GM23338 (cell line): ENCODE data around the gene LTBR. TPM values are rescaled to one million over a fixed set of nuclear protein-coding genes. Genes with fewer than 3 reads are reported as not detected.

Source experiments
- ATAC-seq: fragments of 200-7000 bp; cut with Tn5 transposase; 3 replicates; pipeline ENCODE4 v1.9.1; 2020
- DNase-seq: peaks from one replicate; pipeline ENCODE4 v3.0.0-alpha.2; 2015; ENCODE audit warnings: low spot score
- H2AFZ ChIP-seq: fragments of 200-600 bp; sonication (generic); 2 replicates; pipeline ENCODE4 v1.8.0; 2016; ENCODE audit warnings: antibody characterized with exemption, mild to moderate bottlenecking, moderate library complexity
- H3F3A ChIP-seq: fragments of 200-600 bp; sonication (generic); replicated peaks from 2 replicates; pipeline ENCODE4 v1.8.0; 2017; ENCODE audit warnings: antibody characterized with exemption, mixed run types, low read depth
- H3K27ac ChIP-seq: fragments of 200-600 bp; sonication (generic); 2 replicates; pipeline ENCODE4 v1.6.1; 2016; ENCODE audit warnings: low read depth
- H3K27me3 ChIP-seq: fragments of 200-600 bp; sonication (generic); 2 replicates; pipeline ENCODE4 v1.8.0; 2016; ENCODE audit warnings: mild to moderate bottlenecking, mixed run types, moderate library complexity; ENCODE audit not compliant: insufficient read depth
- H3K36me3 ChIP-seq: fragments of 200-600 bp; sonication (generic); 2 replicates; pipeline ENCODE4 v1.8.0; 2016; ENCODE audit warnings: mild to moderate bottlenecking; ENCODE audit not compliant: insufficient read depth
- H3K4me1 ChIP-seq: fragments of 200-600 bp; sonication (generic); 2 replicates; pipeline ENCODE4 v1.8.0; 2016; ENCODE audit warnings: mild to moderate bottlenecking, moderate library complexity; ENCODE audit not compliant: insufficient read depth
- H3K4me2 ChIP-seq: fragments of 200-600 bp; sonication (generic); 2 replicates; pipeline ENCODE4 v1.7.1; 2017; ENCODE audit warnings: mixed run types
- H3K4me3 ChIP-seq: fragments of 200-600 bp; sonication (generic); 2 replicates; pipeline ENCODE4 v1.6.1; 2016; ENCODE audit warnings: mixed run types
- H3K79me2 ChIP-seq: fragments of 200-600 bp; sonication (generic); replicated peaks from 2 replicates; pipeline ENCODE4 v1.8.0; 2017; ENCODE audit warnings: mild to moderate bottlenecking; ENCODE audit not compliant: insufficient read depth
- H3K9me2 ChIP-seq: fragments of 200-600 bp; sonication (generic); 2 replicates; pipeline ENCODE4 v1.8.0; 2017; ENCODE audit not compliant: insufficient read depth
- H4K20me1 ChIP-seq: fragments of 200-600 bp; sonication (generic); replicated peaks from 2 replicates; pipeline ENCODE4 v1.8.0; 2017; ENCODE audit warnings: mild to moderate bottlenecking; ENCODE audit not compliant: insufficient read depth
- H3K27ac Mint-ChIP-seq: 2 replicates; pipeline ENCODE4 v1.8.0; 2020; ENCODE audit warnings: inconsistent platforms, mild to moderate bottlenecking, moderate library complexity, mixed read lengths
- H3K27me3 Mint-ChIP-seq: 3 replicates; pipeline ENCODE4 v1.8.0; 2022; ENCODE audit warnings: low read depth, mild to moderate bottlenecking, moderate library complexity, mixed read lengths, inconsistent platforms; ENCODE audit not compliant: insufficient read depth, poor library complexity
- H3K36me3 Mint-ChIP-seq: 3 replicates; pipeline ENCODE4 v1.8.0; 2021; ENCODE audit warnings: low read depth, mild to moderate bottlenecking, inconsistent platforms, moderate library complexity, mixed read lengths
- H3K4me1 Mint-ChIP-seq: 3 replicates; pipeline ENCODE4 v1.8.0; 2020; ENCODE audit warnings: mild to moderate bottlenecking, inconsistent platforms, mixed read lengths
- H3K4me3 Mint-ChIP-seq: 3 replicates; pipeline ENCODE4 v1.8.0; 2021; ENCODE audit warnings: moderate library complexity, mild to moderate bottlenecking, inconsistent platforms, mixed read lengths
- H3K9me3 Mint-ChIP-seq: 3 replicates; pipeline ENCODE4 v1.8.0; 2020; ENCODE audit warnings: moderate library complexity, mild to moderate bottlenecking, inconsistent platforms, mixed read lengths
- CREB1 ChIP-seq: fragments of 250-450 bp; sonication (Bioruptor Pico); IDR thresholded peaks from 2 replicates; pipeline ENCODE4 v1.5.0; 2020; ENCODE audit warnings: low read depth, mild to moderate bottlenecking, moderate library complexity
- CTCF ChIP-seq, 2 experiments: fragments of 200-600 bp in 1 of 2; sonication (generic) in 1 of 2; conservative IDR thresholded peaks; 2 replicates each; pipeline versions ENCODE4 v1.5.1 to v1.6.1; 2016 to 2017; ENCODE audit warnings: antibody characterized with exemption in 2 of 2, low read depth in 2 of 2, mild to moderate bottlenecking in 2 of 2, moderate library complexity in 1 of 2
- ETS1 ChIP-seq: IDR thresholded peaks from 2 replicates; pipeline ENCODE4 v1.6.1; 2016; ENCODE audit warnings: antibody characterized with exemption
- EZH2 ChIP-seq: fragments of 200-600 bp; sonication (generic); IDR thresholded peaks from one replicate; pipeline ENCODE4 v1.8.0; 2017; ENCODE audit warnings: antibody characterized with exemption, mild to moderate bottlenecking, low read depth; ENCODE audit not compliant: unreplicated experiment
- EZH2phosphoT487 ChIP-seq: fragments of 200-600 bp; sonication (generic); IDR thresholded peaks from one replicate; pipeline ENCODE4 v1.8.1; 2018; ENCODE audit warnings: antibody characterized with exemption; ENCODE audit not compliant: unreplicated experiment
- JUNB ChIP-seq: IDR thresholded peaks from one replicate; pipeline ENCODE4 v1.6.1; 2016; ENCODE audit warnings: antibody characterized with exemption; ENCODE audit not compliant: unreplicated experiment
- NANOG ChIP-seq: IDR thresholded peaks from 2 replicates; pipeline ENCODE4 v1.6.1; 2016; ENCODE audit warnings: antibody characterized with exemption, borderline replicate concordance
- POLR2AphosphoS5 ChIP-seq: IDR thresholded peaks from 2 replicates; pipeline ENCODE4 v1.6.1; 2016; ENCODE audit warnings: antibody characterized with exemption, low read depth
- REST ChIP-seq: IDR thresholded peaks from one replicate; pipeline ENCODE4 v1.6.1; 2018; ENCODE audit warnings: antibody characterized with exemption; ENCODE audit not compliant: unreplicated experiment
- STAT1 ChIP-seq: IDR thresholded peaks from one replicate; pipeline ENCODE4 v1.6.1; 2016; ENCODE audit warnings: antibody characterized with exemption; ENCODE audit not compliant: unreplicated experiment
- ZNF114 ChIP-seq: fragments of 250-450 bp; sonication (Bioruptor Pico); IDR thresholded peaks from 2 replicates; pipeline ENCODE4 v1.5.0; 2020; ENCODE audit warnings: mild to moderate bottlenecking, moderate library complexity
- ZNF331 ChIP-seq: fragments of 250-450 bp; sonication (Bioruptor Pico); IDR thresholded peaks from 2 replicates; pipeline ENCODE4 v1.5.0; 2020; ENCODE audit warnings: low read depth, mild to moderate bottlenecking, moderate library complexity
- ZNF462 ChIP-seq: fragments of 250-450 bp; sonication (Bioruptor Pico); IDR thresholded peaks from 2 replicates; pipeline ENCODE4 v1.5.0; 2020; ENCODE audit warnings: mild to moderate bottlenecking, moderate library complexity
- polyA plus RNA-seq: library from polyadenylated mRNA; unstranded; fragments of >200 nt; fragmentation: Nextera tagmentation; extraction: Ambion mirVana; gene quantifications from 2 replicates; pipeline ENCODE4 v1.2.1, GENCODE V29; 2016
- total RNA-seq: library from RNA; depleted of rRNA; stranded (reverse); fragments of >200 nt; shearing (Covaris generic); gene quantifications from 2 replicates; pipeline ENCODE4 v1.2.3, GENCODE V29; 2014

The LTBR gene
- total and polyA plus RNA-seq, 2 experiments from 2014 or later, result 6.1 to 6.8 TPM

GRCh38 chr12:6336889-6337853, 46.8 kb upstream of the LTBR start:
- Histone ChIP-seq H3K4me1 (peaks cover 62% of the 10 kb centered on the region), H3K9me2 (no peaks in the 10 kb centered on the region), H3K36me3 (peaks cover 12% of the 10 kb centered on the region; the same call in 1 of the 2 replicates), H3K27ac (peak overlapping the region; percentile 98), H3K79me2 (peaks cover 72% of the 10 kb centered on the region), H4K20me1 (0 out of 2 replicates have a peak, but pooled peaks cover 3% of the 10 kb centered on the region), H2AFZ (no peak overlapping the region), H3F3A (peaks cover 33% of the 10 kb centered on the region), H3K27me3 (no peaks in the 10 kb centered on the region), H3K4me2 (peak overlapping the region; percentile 96), H3K4me3 (peak overlapping the region; percentile 43)
- Mint-ChIP-seq H3K4me3 (no peak overlapping the region; the same call in 1 of the 3 replicates), H3K27ac (no peak overlapping the region; the same call in 1 of the 2 replicates), H3K4me1 (peaks cover 31% of the 10 kb centered on the region), H3K36me3 (peaks cover 31% of the 10 kb centered on the region), H3K9me3 (no peaks in the 10 kb centered on the region), H3K27me3 (peaks cover 15% of the 10 kb centered on the region)
- DNase-seq, result no peak
- TF ChIP-seq ZNF331 (CRISPR knock-in tag) (no peak), EZH2phosphoT487 (no peak), STAT1 (no peak), POLR2AphosphoS5 (no peak; the same call in 1 of the 2 replicates), CREB1 (no peak), CTCF (conservative IDR thresholded peaks at IDR 0.05; ENCODE audit: low read depth in 2 of 2) (no peak), EZH2 (no peak), ZNF114 (CRISPR knock-in tag) (no peak), ETS1 (no peak), ZNF462 (CRISPR knock-in tag) (no peak), NANOG (no peak), REST (no peak), JUNB (no peak)
- ATAC-seq, result peak; percentile 3; the same call in 1 of the 3 replicates
